Endothelial cell (in vitro differentiated cells): ENCODE measurements around the gene PNKD. TPM values are rescaled to one million over a fixed set of nuclear protein-coding genes. Genes with fewer than 3 reads are reported as not detected.

Experiments
- DNase-seq: peaks from one replicate; pipeline ENCODE4 v3.0.0; 2021; ENCODE audit warnings: low spot score
- H3K27ac Mint-ChIP-seq: one replicate; pipeline ENCODE4 v1.8.0; 2021; ENCODE audit warnings: mixed read lengths, inconsistent platforms; ENCODE audit not compliant: unreplicated experiment
- H3K27me3 Mint-ChIP-seq: one replicate; pipeline ENCODE4 v1.8.0; 2021; ENCODE audit warnings: mild to moderate bottlenecking, moderate library complexity, mixed read lengths, inconsistent platforms; ENCODE audit not compliant: unreplicated experiment
- H3K36me3 Mint-ChIP-seq: one replicate; pipeline ENCODE4 v1.8.0; 2021; ENCODE audit warnings: mild to moderate bottlenecking, low read depth, mixed read lengths, inconsistent platforms; ENCODE audit not compliant: unreplicated experiment
- H3K4me1 Mint-ChIP-seq: one replicate; pipeline ENCODE4 v1.8.0; 2021; ENCODE audit warnings: mild to moderate bottlenecking, mixed read lengths, inconsistent platforms; ENCODE audit not compliant: unreplicated experiment
- H3K4me3 Mint-ChIP-seq: one replicate; pipeline ENCODE4 v1.8.0; 2021; ENCODE audit warnings: mild to moderate bottlenecking, mixed read lengths, inconsistent platforms; ENCODE audit not compliant: unreplicated experiment
- H3K9me3 Mint-ChIP-seq: one replicate; pipeline ENCODE4 v1.8.0; 2021; ENCODE audit warnings: mixed read lengths, inconsistent platforms; ENCODE audit not compliant: unreplicated experiment
- total RNA-seq: library from RNA; stranded (reverse); fragmentation: NEBNext Ultra II Directional; extraction: Animal tissue kit (Norgen Biotek cat#: 25700); gene quantifications from one replicate; pipeline ENCODE4 v1.2.1, GENCODE V29; 2021; ENCODE audit not compliant: unreplicated experiment
- TF ChIP-seq, protein P1 (sequence below): fragments of 200-600 bp; sonication (generic); IDR thresholded peaks from one replicate; pipeline ENCODE4 v1.5.0; 2021; ENCODE audit warnings: antibody characterized with exemption; ENCODE audit not compliant: unreplicated experiment

PNKD gene
- total RNA-seq, 1 donor from 2014 or later: 31.7 TPM

DNA sequence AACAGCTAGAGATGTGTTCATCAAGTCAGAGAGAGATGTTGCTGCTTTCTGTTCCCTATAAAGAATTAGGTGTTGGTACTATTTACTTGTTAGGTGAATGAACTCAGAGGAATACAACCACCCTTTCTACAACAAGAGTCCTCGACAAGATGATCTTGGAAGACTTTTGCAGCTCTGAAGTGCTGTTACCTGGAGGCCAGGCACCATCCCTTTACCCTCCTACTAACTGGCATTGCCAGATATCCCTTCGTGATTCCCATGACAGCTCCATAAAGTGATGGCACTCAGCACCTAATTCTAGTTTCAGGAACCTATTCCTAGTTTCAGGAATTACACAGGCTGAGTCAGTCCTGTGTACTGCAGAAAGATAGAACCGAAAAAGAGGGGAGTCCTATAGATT lies 43.4 kb upstream of the PNKD start:
- Mint-ChIP-seq H3K9me3 (no peaks in the 10 kb centered on the region), H3K27ac (no peak overlapping the region), H3K27me3 (no peaks in the 10 kb centered on the region), H3K36me3 (peaks cover 48% of the 10 kb centered on the region), H3K4me3 (peak overlapping the region; percentile 56), H3K4me1 (peaks cover 20% of the 10 kb centered on the region)
- TF ChIP-seq, protein P1, sequence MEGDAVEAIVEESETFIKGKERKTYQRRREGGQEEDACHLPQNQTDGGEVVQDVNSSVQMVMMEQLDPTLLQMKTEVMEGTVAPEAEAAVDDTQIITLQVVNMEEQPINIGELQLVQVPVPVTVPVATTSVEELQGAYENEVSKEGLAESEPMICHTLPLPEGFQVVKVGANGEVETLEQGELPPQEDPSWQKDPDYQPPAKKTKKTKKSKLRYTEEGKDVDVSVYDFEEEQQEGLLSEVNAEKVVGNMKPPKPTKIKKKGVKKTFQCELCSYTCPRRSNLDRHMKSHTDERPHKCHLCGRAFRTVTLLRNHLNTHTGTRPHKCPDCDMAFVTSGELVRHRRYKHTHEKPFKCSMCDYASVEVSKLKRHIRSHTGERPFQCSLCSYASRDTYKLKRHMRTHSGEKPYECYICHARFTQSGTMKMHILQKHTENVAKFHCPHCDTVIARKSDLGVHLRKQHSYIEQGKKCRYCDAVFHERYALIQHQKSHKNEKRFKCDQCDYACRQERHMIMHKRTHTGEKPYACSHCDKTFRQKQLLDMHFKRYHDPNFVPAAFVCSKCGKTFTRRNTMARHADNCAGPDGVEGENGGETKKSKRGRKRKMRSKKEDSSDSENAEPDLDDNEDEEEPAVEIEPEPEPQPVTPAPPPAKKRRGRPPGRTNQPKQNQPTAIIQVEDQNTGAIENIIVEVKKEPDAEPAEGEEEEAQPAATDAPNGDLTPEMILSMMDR: no peak
- DNase-seq: no peak

DNA sequence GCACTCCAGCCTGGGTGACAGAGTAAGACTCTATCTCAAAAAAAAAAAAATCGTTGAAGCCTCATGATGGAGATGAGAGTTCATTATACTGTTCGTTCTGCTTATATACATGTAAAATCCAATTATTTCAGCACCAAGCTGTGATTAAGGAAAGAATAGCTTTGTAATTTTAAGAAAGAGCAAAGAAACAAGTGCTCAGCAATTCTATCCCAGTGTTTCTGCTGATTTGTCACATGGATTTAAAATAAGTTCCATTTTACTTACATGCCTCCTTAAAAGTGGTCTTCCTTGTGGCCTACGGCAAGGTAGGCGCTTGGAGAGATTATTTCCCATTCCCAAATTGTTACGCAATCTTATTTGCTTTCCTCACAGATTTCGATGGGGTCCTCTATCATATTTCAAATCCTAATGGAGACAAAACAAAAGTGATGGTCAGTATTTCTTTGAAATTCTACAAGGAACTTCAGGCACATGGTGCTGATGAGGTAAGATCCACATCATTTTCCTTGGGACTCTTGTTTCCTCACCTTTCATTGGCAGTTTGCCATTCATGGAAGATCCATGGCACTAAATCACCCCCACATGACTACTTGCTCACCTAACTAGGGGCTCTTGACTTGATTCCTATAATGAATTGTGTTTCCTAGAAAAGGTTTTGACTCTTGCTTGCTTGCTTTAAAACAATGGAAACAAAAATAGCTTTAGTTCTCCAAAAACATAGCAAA lies 41.8 kb upstream of the PNKD start:
- Mint-ChIP-seq H3K4me1 (peaks cover 14% of the 10 kb centered on the region), H3K9me3 (no peaks in the 10 kb centered on the region), H3K27me3 (no peaks in the 10 kb centered on the region), H3K36me3 (peaks cover 55% of the 10 kb centered on the region), H3K27ac (no peak overlapping the region), H3K4me3 (peak overlapping the region; percentile 47)
- TF ChIP-seq, protein P1: no peak
- no peak for DNase-seq

DNA sequence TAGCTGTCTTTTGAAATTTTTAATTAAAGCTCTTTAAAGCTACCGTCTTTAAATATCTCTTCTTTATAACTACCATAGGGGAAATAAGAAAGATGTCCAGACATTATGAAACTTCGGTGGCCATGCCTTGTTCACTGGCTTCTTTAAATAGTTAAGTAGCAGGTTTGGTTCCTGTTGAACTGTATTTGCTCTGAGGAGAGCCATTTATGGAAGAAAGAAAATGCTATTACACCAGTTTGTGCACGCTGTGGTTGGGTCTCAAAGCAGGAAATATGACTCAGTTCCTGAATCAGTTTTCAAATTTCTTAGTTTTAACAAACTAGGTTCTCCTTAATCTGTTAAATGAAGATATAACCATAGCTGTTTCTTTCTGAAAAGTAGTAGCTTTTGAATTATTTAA lies 41.1 kb upstream of the PNKD start:
- no peak for DNase-seq
- TF ChIP-seq, protein P1: no peak
- Mint-ChIP-seq H3K27ac (peak overlapping the region; percentile 64), H3K4me1 (peaks cover 10% of the 10 kb centered on the region), H3K9me3 (no peaks in the 10 kb centered on the region), H3K27me3 (no peaks in the 10 kb centered on the region), H3K4me3 (no peak overlapping the region), H3K36me3 (peaks cover 62% of the 10 kb centered on the region)

DNA sequence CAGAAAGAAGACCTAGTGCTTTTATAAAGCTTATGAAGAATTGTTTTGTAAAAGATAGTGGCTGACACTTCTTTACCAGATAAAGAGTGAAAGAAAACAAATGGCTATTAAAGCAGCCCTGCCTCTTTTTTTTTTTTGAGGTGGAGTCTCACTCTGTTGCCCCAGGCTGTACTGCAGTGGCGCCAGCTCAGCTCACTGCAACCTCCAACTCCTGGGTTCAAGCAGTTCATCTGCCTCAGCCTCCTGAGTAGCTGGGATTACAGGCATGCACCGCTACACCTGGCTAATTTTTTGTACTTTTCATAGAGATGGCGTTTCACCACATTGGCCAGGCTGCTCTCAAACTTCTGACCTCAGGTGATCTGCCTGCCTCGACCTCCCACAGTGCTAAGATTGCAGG lies 40.5 kb upstream of the PNKD start:
- Mint-ChIP-seq H3K4me1 (peaks cover 8% of the 10 kb centered on the region), H3K36me3 (peaks cover 63% of the 10 kb centered on the region)

GRCh38 chr2:218230882-218231281 lies 39.4 kb upstream of the PNKD start:
- H3K4me1 Mint-ChIP-seq: peaks cover 5% of the 10 kb centered on the region
- peaks cover 60% of the 10 kb centered on the region for H3K36me3 Mint-ChIP-seq

More for the DNA sequence above, 40.5 kb upstream of the PNKD start:
- Mint-ChIP-seq H3K27me3 (no peaks in the 10 kb centered on the region), H3K9me3 (no peaks in the 10 kb centered on the region), H3K27ac (no peak overlapping the region), H3K4me3 (no peak overlapping the region)
- TF ChIP-seq, protein P1: no peak
- DNase-seq: no peak

More at GRCh38 chr2:218230882-218231281, 39.4 kb upstream of the PNKD start:
- Mint-ChIP-seq H3K27me3 (no peaks in the 10 kb centered on the region), H3K9me3 (no peaks in the 10 kb centered on the region), H3K4me3 (peak overlapping the region; percentile 74), H3K27ac (no peak overlapping the region)
- TF ChIP-seq, protein P1: peak; percentile 54
- DNase-seq: no peak
